HepG2 (cell line): Measurements from ENCODE around the gene RSKR.
"Not testable (repeated sequence)": the region's sequence is repeated elsewhere in the genome, so short reads cannot be mapped to it uniquely, and the experiment has no call there.

Experiments used
- CREB1 ChIP-seq, 2 experiments: fragments of 450-650 bp in 1 of 2; IDR thresholded peaks; 2 replicates each; pipeline ENCODE4 v1.6.1; 2016 to 2017; ENCODE audit warnings: control low read depth in 1 of 2, mild to moderate bottlenecking in 1 of 2, missing compliant biosample characterization in 1 of 2, missing genetic modification characterization in 1 of 2
- EP300 ChIP-seq, 3 experiments: sonication (generic) in 1 of 3; formaldehyde crosslinking in 1 of 3; IDR thresholded peaks; 2 replicates each; pipeline versions ENCODE4 v1.5.1 to v1.6.1; 2011 to 2020; ENCODE audit warnings: low read depth in 2 of 3, low read length in 2 of 3, borderline replicate concordance in 1 of 3, improper control_type of control experiment in 1 of 3, mild to moderate bottlenecking in 1 of 3, missing genetic modification reagents in 1 of 3, moderate library complexity in 1 of 3
- HDAC6 ChIP-seq: fragments of 200-600 bp; sonication (generic); IDR thresholded peaks from 2 replicates; pipeline ENCODE4 v1.7.0; 2017; ENCODE audit warnings: mild to moderate bottlenecking, antibody characterized with exemption, low read length, low read depth
- IRF9 ChIP-seq: sonication (generic); formaldehyde crosslinking; IDR thresholded peaks from 2 replicates; pipeline ENCODE4 v1.8.0; 2022; ENCODE audit warnings: missing genetic modification reagents, mild to moderate bottlenecking, borderline replicate concordance
- MTA3 ChIP-seq: sonication (generic); formaldehyde crosslinking; IDR thresholded peaks from 2 replicates; pipeline ENCODE4 v1.4.0; 2020; ENCODE audit warnings: missing genetic modification reagents
- NKX3-1 ChIP-seq: sonication (generic); formaldehyde crosslinking; IDR thresholded peaks from 2 replicates; pipeline ENCODE4 v1.5.0; 2020; ENCODE audit warnings: missing genetic modification reagents
- NR1H2 ChIP-seq: sonication (generic); formaldehyde crosslinking; IDR thresholded peaks from 2 replicates; pipeline ENCODE4 v1.8.1; 2022; ENCODE audit warnings: low read depth, missing genetic modification reagents, borderline replicate concordance
- SOX6 ChIP-seq, 2 experiments: fragments of 450-650 bp in 1 of 2; sonication (generic) in 1 of 2; formaldehyde crosslinking in 1 of 2; IDR thresholded peaks; 2 replicates each; pipeline versions ENCODE4 v1.4.0 to v1.6.1; 2017 to 2020; ENCODE audit warnings: antibody characterized with exemption in 1 of 2, mild to moderate bottlenecking in 1 of 2, missing genetic modification reagents in 1 of 2
- ZNF253 ChIP-seq: sonication (generic); formaldehyde crosslinking; IDR thresholded peaks from 2 replicates; pipeline ENCODE4 v1.8.0; 2022; ENCODE audit warnings: mild to moderate bottlenecking, missing genetic modification reagents, borderline replicate concordance
- TF ChIP-seq, protein P1 (sequence below): IDR thresholded peaks from 2 replicates; pipeline ENCODE4 v1.6.1; 2016; ENCODE audit warnings: mild to moderate bottlenecking
- TF ChIP-seq, protein P2 (sequence below): sonication (generic); formaldehyde crosslinking; IDR thresholded peaks from 2 replicates; pipeline ENCODE4 v1.8.1; 2023; ENCODE audit warnings: missing genetic modification reagents, inconsistent platforms, borderline replicate concordance
- TF ChIP-seq, protein P3 (sequence below): sonication (generic); formaldehyde crosslinking; IDR thresholded peaks from 2 replicates; pipeline ENCODE4 v1.5.1; 2020; ENCODE audit warnings: mild to moderate bottlenecking, missing genetic modification reagents, borderline replicate concordance
- TF ChIP-seq, protein P4 (sequence below): sonication (generic); formaldehyde crosslinking; IDR thresholded peaks from 2 replicates; pipeline ENCODE4 v1.9.0; 2021; ENCODE audit warnings: missing genetic modification reagents, borderline replicate concordance

DNA sequence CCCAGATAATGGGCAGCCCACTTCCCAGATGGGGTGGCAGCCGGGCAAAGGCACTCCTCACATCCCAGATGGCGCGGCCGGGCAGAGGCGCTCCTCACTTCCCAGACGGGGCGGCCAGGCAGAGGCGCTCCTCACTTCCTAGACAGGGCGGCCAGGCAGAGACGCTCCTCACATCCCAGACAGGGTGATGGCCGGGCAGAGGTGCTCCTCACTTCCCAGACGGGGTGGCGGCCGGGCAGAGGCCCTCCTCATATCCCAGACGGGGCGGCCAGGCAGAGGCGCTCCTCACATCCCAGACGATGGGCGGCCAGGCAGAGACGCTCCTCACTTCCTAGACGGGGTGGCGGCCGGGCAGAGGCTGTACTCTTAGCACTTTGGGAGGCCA, 45.5 kb upstream of the RSKR start:
- TF ChIP-seq, protein P1, sequence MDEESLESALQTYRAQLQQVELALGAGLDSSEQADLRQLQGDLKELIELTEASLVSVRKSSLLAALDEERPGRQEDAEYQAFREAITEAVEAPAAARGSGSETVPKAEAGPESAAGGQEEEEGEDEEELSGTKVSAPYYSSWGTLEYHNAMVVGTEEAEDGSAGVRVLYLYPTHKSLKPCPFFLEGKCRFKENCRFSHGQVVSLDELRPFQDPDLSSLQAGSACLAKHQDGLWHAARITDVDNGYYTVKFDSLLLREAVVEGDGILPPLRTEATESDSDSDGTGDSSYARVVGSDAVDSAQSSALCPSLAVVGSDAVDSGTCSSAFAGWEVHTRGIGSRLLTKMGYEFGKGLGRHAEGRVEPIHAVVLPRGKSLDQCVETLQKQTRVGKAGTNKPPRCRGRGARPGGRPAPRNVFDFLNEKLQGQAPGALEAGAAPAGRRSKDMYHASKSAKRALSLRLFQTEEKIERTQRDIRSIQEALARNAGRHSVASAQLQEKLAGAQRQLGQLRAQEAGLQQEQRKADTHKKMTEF (CRISPR knock-in tag): not testable (repeated sequence)
- TF ChIP-seq CREB1 (IDR thresholded peaks at IDR 0.05); CREB1 (CRISPR knock-in tag; IDR thresholded peaks at IDR 0.05); ZNF253 (CRISPR knock-in tag); HDAC6; NKX3-1 (CRISPR knock-in tag); SOX6 (IDR thresholded peaks at IDR 0.05); SOX6 (CRISPR knock-in tag; IDR thresholded peaks at IDR 0.05); EP300 (IDR thresholded peaks at IDR 0.05; ENCODE audit: low read depth in 2 of 2, low read length in 2 of 2); EP300 (CRISPR knock-in tag; IDR thresholded peaks at IDR 0.05; ENCODE audit: borderline replicate concordance); IRF9 (CRISPR knock-in tag); NR1H2; MTA3: not testable (repeated sequence)
- TF ChIP-seq, protein P2, sequence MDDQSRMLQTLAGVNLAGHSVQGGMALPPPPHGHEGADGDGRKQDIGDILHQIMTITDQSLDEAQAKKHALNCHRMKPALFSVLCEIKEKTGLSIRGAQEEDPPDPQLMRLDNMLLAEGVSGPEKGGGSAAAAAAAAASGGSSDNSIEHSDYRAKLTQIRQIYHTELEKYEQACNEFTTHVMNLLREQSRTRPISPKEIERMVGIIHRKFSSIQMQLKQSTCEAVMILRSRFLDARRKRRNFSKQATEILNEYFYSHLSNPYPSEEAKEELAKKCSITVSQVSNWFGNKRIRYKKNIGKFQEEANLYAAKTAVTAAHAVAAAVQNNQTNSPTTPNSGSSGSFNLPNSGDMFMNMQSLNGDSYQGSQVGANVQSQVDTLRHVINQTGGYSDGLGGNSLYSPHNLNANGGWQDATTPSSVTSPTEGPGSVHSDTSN (CRISPR knock-in tag): not testable (repeated sequence)
- TF ChIP-seq, protein P3, sequence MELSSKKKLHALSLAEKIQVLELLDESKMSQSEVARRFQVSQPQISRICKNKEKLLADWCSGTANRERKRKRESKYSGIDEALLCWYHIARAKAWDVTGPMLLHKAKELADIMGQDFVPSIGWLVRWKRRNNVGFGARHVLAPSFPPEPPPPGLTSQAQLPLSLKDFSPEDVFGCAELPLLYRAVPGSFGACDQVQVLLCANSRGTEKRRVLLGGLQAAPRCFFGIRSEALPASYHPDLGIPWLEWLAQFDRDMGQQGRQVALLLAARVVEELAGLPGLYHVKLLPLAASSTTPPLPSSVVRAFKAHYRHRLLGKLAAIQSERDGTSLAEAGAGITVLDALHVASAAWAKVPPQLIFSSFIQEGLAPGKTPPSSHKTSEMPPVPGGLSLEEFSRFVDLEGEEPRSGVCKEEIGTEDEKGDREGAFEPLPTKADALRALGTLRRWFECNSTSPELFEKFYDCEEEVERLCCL (CRISPR knock-in tag): not testable (repeated sequence)
- TF ChIP-seq, protein P4, sequence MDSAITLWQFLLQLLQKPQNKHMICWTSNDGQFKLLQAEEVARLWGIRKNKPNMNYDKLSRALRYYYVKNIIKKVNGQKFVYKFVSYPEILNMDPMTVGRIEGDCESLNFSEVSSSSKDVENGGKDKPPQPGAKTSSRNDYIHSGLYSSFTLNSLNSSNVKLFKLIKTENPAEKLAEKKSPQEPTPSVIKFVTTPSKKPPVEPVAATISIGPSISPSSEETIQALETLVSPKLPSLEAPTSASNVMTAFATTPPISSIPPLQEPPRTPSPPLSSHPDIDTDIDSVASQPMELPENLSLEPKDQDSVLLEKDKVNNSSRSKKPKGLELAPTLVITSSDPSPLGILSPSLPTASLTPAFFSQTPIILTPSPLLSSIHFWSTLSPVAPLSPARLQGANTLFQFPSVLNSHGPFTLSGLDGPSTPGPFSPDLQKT (CRISPR knock-in tag): not testable (repeated sequence)
